GM21619 (cell line): ENCODE results near the gene RNF145.
"Not testable (repeated sequence)": the region's sequence is repeated elsewhere in the genome, so short reads cannot be mapped to it uniquely, and the experiment has no call there.

Experiments
- ATAC-seq: cut with Tn5 transposase; IDR thresholded peaks from one replicate; pipeline ENCODE4 v1.9.1; 2021; ENCODE audit not compliant: unreplicated experiment

The RNF145 gene

DNA sequence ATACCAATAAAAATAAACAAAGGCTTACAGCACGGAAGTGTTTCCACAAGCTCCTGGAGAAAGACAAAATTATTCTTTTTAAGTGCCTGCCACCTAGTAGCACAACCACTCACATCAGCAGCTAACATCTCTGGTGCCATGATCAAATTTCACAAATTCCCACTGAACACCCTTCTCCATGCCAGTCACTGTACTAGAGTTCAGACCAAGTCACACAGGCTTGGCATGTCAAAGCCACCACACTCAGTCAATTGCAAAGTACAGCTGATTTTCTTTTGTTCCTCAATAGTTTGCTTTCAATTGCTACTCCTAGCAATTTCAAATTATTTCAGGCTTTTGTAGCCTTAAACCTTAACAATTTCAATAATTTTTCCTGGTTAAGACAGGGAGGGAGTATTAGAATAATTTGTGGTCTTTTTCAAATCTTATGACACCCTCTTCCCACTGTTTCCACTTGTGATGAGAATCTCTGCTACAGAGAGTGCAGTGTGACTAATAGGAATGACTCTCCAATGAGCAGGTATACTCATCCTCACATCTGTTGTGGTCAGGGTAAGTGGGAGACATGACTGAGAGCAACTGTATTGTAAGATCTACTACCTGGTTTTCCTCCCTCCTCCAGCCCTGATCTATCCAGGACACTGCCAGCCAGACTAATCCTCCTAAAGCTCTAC, 46.2 kb downstream of the RNF145 start:
- ATAC-seq, result no peak

DNA sequence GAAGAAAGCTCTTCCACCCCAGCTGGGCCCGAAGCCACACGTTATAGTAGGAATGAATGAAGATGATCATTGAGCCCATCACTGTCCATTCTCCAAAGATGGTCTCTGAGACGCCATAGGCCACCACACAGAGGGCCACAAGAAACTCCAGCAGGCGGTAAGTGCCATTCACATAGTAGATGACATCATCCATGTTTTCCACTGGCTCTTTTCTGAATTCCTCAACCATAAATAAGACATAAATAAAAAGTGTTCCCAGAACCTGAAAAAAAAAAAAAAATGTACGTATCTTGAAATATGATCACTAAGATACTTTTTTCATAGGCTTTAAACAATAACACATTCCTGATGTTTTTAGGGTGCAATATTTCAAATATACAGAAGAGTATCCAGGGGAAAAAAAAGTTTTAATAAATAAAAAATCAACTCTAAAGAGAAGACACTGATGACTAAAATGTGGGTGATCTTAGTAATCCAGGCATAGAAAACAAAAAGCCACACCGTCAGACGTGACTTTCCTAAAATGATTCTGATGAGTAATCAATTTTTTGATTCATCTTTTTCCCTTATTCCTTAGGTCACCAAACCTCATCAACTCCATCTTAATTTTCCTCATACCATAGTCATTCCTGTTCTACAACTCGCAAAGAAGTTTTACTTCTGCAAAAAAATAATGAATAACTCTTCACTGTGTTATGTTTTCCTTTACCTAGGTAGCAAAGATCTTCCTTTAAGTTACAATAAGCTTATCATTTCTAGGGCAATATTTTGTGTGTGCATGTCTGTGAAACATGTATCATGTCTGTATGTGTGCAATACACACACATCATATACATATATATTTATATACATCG, 47.8 kb downstream of the RNF145 start:
- ATAC-seq, result no peak

DNA sequence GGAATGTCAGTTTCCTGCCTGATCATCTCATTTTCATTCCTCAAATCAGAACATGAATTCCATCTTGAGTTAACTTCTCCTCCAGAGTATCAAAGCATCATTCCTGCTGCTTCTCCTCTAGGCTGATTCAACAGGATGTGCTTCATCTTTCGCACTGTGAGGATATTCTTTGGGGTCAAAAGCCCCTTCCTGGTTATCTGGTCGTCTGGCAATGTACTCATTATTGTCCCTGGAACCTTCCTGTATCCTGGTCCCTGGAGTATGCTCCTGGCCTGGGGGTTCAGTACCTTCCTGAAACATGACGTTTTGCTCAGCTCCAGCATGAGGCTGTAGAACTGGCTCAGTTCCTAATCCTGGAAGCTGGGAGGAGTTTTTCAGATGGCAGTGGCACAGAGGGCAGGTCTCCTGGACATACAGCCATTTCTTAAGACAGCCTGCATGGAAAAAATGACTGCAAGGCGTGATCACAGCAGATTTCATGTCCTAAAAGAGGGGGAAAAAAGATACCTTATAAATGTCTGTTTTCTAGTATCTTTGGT, 50.7 kb downstream of the RNF145 start:
- not testable (repeated sequence) for ATAC-seq

DNA sequence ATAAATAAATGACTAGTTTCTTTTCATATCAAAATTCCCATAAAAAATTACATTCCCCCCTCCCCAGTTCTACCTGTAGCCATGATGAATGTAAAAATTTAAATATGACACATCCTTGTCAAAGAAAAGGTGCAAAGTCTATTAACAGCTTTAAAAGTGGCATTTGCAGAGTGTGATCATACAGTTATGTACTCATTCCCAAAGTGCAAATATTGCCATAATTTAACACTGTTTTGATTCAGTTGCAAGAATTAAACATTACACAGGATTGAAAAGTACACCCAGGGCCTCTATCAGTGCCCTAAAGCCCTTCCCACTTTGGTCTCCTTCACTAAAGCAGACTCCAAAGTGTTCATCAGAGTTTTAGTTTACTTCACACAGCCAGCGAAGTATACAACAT, 51.8 kb downstream of the RNF145 start:
- ATAC-seq, result no peak

DNA sequence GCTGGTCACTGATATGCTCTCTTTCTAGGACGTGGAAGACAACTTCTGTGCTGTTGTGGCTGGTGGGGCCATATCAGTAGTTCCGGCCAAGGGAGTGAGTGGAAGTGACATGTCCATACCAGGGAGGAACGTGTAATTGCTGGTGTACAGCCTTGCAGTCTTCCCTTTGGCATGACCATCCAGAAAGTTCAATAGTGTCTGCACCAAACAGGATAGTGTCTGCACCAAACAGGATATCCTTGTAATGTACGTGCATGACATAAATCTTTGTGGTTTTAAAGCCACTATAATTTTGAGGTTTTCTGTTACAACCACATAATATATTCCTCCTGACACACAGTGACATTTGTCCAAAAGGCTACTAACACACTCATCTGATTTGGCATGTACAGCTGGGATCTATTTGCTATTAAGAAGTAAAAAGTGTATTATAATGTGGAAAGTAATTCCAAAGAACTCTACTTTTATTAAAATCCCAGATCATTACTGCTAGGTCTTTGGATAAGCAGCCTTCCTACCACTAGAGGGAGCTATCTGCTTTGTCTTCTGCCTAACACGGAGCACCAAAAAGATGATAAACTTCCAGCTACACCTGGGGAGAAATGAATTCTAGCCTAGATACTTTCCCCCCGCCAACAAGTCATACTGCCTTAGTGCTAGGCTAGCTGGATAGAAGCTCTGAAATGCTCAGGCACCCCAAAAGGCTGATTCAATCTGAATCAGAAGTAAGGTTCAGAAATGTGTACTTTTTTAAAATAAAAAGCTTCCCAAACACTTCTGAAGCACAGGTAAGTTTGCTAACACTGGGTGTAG, 52.7 kb downstream of the RNF145 start:
- peak; percentile 58 for ATAC-seq

DNA sequence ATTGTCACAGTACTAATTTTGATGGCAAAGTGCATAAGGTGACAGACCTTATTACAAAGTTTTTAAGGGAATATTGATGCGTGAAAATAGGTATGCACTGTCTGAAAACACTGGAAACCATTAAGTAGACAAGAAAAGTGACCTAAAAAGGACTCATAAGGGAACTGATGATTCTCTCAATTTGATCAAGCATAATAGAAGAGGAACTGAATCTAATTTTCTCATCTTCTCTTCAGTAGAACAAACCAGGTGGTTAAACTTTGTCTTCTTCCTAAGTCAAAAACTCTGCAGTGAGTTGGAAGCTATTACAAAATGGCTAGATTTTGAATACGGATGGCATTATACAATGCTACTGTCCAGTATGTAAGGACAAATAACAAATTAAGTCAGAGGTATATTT, 53.4 kb downstream of the RNF145 start:
- ATAC-seq, result no peak

DNA sequence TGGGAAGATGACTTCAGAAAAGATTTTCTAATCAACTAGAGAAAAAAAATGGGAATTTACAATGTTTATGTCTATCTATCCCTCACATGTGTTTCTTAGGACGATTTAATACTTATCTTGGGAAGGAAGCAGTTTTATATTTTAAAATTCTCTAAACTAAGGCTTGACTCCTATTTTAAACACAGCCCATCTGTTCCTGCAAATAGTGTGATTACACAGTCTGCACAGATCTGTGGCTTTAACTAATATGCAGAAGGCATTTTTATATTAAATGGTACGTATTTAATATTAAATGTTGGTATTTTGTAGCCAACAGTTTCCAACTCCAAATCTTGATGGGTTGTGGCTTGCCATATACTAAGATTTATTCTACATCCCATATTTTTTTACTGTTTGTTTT, 56.5 kb downstream of the RNF145 start:
- ATAC-seq, result no peak

DNA sequence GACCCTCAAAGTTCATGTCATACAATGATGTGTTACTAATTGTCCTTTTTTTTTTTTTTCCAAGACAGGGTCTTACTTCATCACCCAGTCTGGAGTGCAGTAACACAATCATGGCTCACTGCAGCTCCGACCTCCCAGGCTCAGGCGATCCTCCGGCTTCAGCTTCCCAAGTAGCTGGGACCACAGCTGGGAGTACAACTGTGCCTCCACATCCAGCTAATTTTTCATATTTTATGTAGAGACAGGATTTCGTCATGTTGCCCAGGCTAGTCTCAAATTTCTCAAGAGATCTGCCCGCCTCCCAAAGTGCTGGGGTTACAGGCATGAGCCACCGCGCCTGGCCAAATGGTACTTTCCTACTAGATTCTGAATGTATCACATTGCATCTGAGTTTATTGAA, 60.3 kb downstream of the RNF145 start:
- no peak for ATAC-seq

DNA sequence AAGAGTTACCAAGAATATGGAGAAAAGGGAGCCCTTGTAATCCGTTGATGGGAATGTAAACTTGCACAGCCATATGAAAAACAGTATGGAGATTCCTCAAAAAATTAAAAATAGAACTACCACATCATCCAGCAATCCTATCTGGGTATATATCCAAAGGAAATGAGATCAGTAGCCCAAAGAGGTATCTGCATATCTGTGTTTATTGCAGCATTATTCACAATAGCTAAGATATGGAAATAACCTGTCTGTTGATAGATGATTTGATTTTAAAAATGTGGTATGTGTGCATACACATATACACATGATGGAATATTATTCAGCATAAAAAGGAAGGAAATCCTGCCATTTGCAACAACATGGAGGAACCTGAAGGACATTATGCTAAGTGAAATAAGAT, 61.4 kb downstream of the RNF145 start:
- no peak for ATAC-seq

DNA sequence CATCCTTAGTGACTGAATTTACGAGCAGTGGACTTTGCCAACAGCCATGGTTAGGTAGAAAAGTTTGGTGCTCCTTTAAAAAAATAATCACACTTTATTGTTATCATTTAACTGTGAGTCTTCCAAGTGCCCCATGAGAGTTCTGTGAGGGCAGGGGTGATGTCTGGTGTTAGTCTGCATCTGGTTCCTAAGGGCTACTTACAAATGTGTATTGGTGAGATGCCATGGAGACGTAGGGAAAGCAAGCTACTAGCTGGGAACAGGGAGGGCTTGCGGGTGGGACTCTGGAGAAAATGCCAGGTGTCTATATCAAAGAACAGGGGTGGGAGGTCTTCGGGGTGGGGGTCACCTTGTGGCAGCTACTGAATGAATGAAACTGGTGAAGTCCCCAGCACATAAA, 62.5 kb downstream of the RNF145 start:
- no peak for ATAC-seq

DNA sequence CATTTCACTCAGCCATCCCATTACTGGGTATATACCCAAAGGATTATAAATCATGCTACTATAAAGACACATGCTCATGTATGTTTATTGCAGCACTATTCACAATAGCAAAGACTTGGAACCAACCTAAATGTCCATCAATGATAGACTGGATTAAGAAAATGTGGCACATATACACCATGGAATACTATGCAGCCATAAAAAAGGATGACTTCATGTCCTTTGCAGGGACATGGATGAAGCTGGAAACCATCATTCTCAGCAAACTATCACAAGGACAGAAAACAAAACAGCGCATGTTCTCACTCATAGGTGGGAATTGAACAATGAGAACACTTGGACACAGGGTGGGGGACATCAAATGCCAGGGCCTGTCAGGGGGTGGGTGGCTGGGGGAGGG, 64.2 kb downstream of the RNF145 start:
- not testable (repeated sequence) for ATAC-seq

DNA sequence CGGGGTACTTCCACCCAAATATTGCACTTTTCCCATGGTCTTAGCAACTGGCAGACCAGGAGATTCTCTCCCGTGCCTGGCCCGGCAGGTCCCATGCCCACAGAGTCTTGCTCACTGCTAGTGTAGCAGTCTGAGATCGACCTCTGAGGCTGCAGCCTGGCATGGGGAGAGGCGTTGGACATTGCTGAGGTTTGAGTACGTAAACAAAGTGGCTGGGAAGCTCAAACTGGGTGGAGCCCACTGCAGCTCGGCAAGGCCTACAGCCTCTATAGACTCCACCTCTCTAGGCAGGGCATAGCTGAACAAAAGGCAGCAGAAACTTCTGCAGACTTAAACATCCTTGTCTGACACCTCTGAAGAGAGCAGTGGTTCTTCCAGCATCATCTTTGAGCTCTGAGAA, 69.6 kb downstream of the RNF145 start:
- ATAC-seq, result no peak

DNA sequence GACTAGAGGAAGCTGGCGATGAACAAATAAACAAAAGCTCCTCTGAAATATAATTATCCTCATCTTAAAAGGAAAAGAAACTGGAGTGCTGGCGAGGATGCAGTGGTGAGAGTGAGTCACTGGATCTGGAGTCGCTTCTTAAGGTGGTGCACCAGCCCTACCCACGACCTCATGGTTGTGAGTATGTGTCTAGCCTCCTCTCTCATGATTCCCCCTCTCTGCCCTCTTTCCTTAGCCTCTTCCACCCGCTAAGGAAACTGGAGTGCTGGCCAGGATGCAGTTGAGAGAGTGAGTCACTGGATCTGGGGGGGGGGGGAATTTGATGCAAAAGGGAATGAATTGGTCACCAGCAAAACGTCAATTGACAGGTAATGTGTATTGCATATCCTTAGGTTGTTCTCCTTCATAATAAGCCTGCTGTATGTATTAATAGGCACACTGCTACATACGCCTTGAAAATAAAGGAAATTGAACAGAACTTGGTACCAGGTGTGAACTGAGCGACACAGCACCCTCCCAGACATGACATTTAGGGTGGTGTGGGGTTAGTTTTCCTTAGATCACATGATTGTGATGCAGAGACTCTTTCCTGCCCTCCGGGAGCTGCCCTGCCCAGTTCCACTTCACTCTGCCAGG, 73.3 kb downstream of the RNF145 start:
- ATAC-seq, result no peak

DNA sequence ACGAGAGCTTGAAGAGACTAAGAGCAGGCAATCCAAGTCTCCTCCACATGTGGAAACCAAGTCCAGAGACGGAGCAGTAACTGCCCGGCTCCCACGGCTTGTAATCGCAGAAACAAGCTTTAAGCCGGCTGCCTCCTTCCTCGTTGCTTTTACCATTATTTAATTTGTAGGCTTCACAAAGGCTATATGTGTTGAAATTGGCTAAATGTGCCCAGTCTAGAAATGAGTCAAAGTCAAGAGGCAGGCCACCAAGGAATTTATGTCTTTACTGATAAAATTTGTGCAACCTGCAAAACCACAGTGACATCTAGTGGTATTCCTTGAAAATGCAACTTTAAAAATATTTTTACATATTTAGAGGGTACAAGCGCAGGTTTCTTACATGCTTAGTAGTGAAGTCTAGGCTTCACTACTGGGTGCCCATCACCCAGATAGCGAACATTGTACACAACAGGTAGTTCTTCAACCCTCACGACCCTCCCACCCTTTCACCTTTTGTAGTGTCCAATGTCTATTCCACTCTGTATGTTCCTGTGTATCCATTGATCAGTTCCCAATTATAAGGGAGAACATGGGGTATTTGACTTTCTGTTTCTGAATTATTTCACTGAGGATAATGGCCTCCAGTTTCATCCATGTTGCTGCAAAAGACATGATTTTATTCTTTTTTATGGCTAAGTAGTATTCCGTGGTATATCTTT, 76.2 kb downstream of the RNF145 start:
- peak; percentile 73 for ATAC-seq

DNA sequence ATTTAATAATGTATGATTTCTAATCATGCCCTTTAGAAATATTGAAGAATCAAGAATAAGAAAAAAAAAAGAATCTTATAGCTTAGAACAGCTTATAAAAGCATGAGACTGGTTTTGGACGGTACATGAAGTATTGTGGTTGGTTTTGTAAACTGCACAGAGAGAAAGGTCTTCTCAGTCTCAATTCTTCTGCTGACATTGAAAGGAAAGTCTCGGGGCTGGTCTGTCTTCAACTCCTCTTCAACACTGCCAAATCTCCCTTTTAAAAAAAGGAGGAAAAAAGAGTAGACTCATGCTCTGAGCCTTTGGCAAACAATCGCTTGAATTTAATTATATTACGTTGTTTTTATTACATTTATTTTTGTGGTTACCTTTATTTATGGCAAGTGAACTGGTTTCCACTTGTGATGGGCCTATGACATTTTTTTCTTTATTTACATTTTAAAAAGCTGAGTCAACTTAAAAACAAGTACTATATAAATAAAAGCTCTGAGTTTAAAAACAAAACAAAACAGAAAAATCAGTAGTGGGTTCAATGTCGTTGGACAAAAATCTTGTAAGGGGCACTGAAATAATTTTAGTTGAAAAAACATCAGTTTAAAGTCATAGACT, 76.8 kb downstream of the RNF145 start:
- ATAC-seq, result no peak

DNA sequence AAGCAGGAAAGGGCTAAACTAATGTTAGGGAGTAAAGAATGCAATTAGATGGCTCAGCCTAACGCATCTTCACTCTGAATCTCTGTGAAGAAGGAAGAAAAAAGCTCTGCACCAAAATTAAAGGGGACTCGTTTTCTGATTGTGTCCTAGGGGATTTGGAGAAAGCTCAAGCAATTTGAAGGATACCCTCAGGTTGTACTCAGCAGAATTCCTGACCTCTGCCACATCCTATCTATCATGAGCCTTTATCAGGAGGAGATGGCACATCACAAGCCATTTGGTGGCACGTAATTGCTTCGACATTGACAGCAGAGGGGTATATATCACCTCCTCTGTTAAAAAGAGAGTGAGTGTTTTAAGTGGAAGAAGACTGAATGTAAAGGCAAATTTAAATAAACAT, 77.4 kb downstream of the RNF145 start:
- ATAC-seq, result no peak

DNA sequence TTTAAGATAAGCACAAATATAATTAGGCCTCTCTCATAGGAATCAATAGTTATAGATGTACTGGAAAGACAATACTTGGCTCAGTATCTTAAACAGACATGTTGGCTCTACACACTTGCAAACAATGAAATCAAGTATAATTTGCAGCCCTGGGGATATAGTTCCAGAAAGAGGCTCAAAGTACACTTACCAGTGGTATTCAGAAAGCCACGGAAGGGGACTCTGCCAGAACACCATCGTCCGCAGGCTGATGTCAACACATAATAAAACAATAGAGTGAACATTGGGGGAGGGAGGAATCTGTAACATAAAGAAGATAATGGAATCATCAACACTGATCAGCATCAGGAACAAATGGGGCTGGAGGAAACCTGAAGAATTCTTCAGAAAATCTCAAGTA, 78.5 kb downstream of the RNF145 start:
- no peak for ATAC-seq

DNA sequence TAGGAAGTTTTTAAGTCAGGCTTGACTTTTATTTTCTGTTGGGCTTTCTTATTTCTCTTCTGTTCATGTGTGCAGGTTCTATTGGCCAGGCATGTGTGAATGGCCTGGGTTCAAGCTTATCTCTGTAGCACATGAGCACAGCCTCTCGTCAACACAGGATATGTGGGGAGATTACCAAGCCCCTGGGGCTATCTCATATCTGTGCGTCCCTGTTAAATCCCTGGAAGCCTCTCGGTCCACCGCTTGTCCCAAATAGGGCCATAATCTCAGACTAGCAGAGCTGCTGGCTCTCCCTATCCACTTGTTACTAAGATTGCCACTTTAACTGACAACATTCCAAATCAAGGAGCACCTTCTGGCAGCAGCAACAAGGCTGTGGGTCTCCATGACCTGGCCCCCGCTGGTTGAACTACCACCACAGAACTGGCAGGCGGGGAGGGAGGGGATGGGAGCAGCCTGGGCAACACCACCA, 81.2 kb downstream of the RNF145 start:
- no peak for ATAC-seq

DNA sequence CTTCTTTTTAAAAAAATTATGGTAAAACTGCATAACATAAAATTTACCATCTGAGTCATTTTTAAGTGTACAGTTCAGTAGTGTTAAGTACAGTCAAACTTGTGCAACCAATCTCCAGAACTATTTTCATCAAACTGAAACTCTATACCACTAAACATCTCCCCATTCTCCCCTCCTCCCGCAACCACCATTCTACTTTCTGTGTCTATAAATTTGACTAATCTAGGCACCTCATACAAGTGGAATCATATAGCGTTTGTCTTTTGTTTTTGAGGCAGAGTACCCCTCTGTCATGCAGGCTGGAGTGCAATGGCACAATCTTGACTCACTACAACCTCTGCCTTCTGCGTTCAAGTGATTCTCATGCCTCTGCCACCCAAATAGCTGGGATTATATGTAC, 85.7 kb downstream of the RNF145 start:
- no peak for ATAC-seq

DNA sequence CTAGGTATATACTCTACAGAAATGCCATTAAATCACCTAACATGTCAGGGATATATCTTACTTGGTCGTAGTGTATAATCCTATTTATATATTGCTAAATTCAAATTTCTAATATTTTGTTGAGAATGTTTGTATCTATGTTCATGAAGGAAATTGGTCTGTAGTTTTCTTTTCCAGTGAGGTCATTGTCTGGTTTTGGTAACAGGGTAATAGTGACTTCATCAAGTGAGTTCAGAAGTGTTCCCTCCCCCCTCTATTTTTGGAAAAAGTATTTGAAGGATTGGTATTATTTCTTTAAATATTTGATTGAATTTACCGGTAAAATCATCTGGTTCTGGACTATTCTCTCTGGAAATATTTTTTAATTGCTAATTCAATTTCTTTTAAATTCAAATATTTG, 86.2 kb downstream of the RNF145 start:
- no peak for ATAC-seq
